CD4-positive, alpha-beta T cell treated with Interleukin-6 at 100 ng/mL for 8 hours (primary cell): ENCODE measurements around the gene SH3TC1.

Experiments used
- DNase-seq: peaks from one replicate; pipeline ENCODE4 v3.0.0-alpha.2; 2020; ENCODE audit warnings: mixed read lengths, low spot score

The SH3TC1 gene

GRCh38 chr4:8289956-8290700, 91.0 kb downstream of the SH3TC1 start:
- DNase-seq: no peak

GRCh38 chr4:8290701-8290970, 91.5 kb downstream of the SH3TC1 start:
- no peak for DNase-seq
